Stimulated activated memory B cell treated with anti-CD40 and anti-IgM and Interleukin-4, amounts not matched to agents 10 μg/mL and 1 μg/mL and 100 μg/mL, for 72 hours (primary cell): Measurements from ENCODE around the gene MAML3.

Experiments
- ATAC-seq: fragments of 150-1000 bp; cut with Tn5 transposase; 2 replicates; pipeline ENCODE4 v1.10.0; 2021
- H3K27ac Mint-ChIP-seq: one replicate; pipeline ENCODE4 v1.8.0; 2022; ENCODE audit warnings: mild to moderate bottlenecking, mixed read lengths
- H3K27me3 Mint-ChIP-seq: one replicate; pipeline ENCODE4 v1.8.0; 2022; ENCODE audit warnings: mixed read lengths
- H3K36me3 Mint-ChIP-seq: one replicate; pipeline ENCODE4 v1.8.0; 2022; ENCODE audit warnings: mixed read lengths
- H3K4me1 Mint-ChIP-seq: one replicate; pipeline ENCODE4 v1.8.0; 2022; ENCODE audit warnings: mixed read lengths
- H3K4me3 Mint-ChIP-seq: one replicate; pipeline ENCODE4 v1.8.0; 2022; ENCODE audit warnings: mild to moderate bottlenecking, moderate library complexity, mixed read lengths
- H3K9me3 Mint-ChIP-seq: one replicate; pipeline ENCODE4 v1.8.0; 2022; ENCODE audit warnings: mixed read lengths

Gene MAML3

GRCh38 chr4:140089216-140089615, 64.8 kb downstream of the MAML3 start:
- Mint-ChIP-seq H3K4me1 (no peaks in the 10 kb centered on the region), H3K4me3 (no peak overlapping the region), H3K36me3 (no peaks in the 10 kb centered on the region), H3K27ac (no peak overlapping the region), H3K9me3 (no peaks in the 10 kb centered on the region), H3K27me3 (peaks cover 32% of the 10 kb centered on the region)
- no peak for ATAC-seq

- no peak for ATAC-seq
- H3K4me1 Mint-ChIP-seq, result no peaks in the 10 kb centered on the region
- H3K9me3 Mint-ChIP-seq, result no peaks in the 10 kb centered on the region
- peaks cover 32% of the 10 kb centered on the region for H3K27me3 Mint-ChIP-seq
- no peak overlapping the region for H3K4me3 Mint-ChIP-seq
- no peaks in the 10 kb centered on the region for H3K36me3 Mint-ChIP-seq
- H3K27ac Mint-ChIP-seq, result no peak overlapping the region
Observed at GRCh38 chr4:140088323-140088967, 65.5 kb downstream of the MAML3 start.

- H3K4me1 Mint-ChIP-seq, result no peaks in the 10 kb centered on the region
- no peak overlapping the region for H3K4me3 Mint-ChIP-seq
- H3K36me3 Mint-ChIP-seq, result no peaks in the 10 kb centered on the region
- H3K27ac Mint-ChIP-seq, result no peak overlapping the region
- H3K9me3 Mint-ChIP-seq, result no peaks in the 10 kb centered on the region
- H3K27me3 Mint-ChIP-seq, result peaks cover 24% of the 10 kb centered on the region
- ATAC-seq, result no peak
Observed at GRCh38 chr4:140085881-140086280, 68.1 kb downstream of the MAML3 start.

- Mint-ChIP-seq H3K27me3 (peaks cover 24% of the 10 kb centered on the region), H3K4me1 (no peaks in the 10 kb centered on the region), H3K36me3 (no peaks in the 10 kb centered on the region), H3K4me3 (no peak overlapping the region), H3K9me3 (no peaks in the 10 kb centered on the region), H3K27ac (no peak overlapping the region)
- ATAC-seq, result no peak
Observed at GRCh38 chr4:140085062-140085622, 68.8 kb downstream of the MAML3 start.

GRCh38 chr4:140084385-140084784, 69.6 kb downstream of the MAML3 start:
- peaks cover 18% of the 10 kb centered on the region for H3K27me3 Mint-ChIP-seq
- H3K36me3 Mint-ChIP-seq, result no peaks in the 10 kb centered on the region
- H3K27ac Mint-ChIP-seq, result no peak overlapping the region
- H3K9me3 Mint-ChIP-seq, result no peaks in the 10 kb centered on the region
- H3K4me1 Mint-ChIP-seq, result no peaks in the 10 kb centered on the region
- ATAC-seq, result no peak
- no peak overlapping the region for H3K4me3 Mint-ChIP-seq

- Mint-ChIP-seq H3K4me1 (no peaks in the 10 kb centered on the region), H3K27me3 (peaks cover 14% of the 10 kb centered on the region), H3K4me3 (no peak overlapping the region), H3K36me3 (no peaks in the 10 kb centered on the region), H3K9me3 (no peaks in the 10 kb centered on the region), H3K27ac (no peak overlapping the region)
- no peak for ATAC-seq
Observed at GRCh38 chr4:140082391-140082755, 71.6 kb downstream of the MAML3 start.

GRCh38 chr4:140081641-140082390, 72.2 kb downstream of the MAML3 start:
- Mint-ChIP-seq H3K4me3 (no peak overlapping the region), H3K36me3 (no peaks in the 10 kb centered on the region), H3K4me1 (no peaks in the 10 kb centered on the region), H3K9me3 (no peaks in the 10 kb centered on the region), H3K27me3 (peaks cover 19% of the 10 kb centered on the region), H3K27ac (no peak overlapping the region)
- no peak for ATAC-seq

- H3K27ac Mint-ChIP-seq, result no peak overlapping the region
- peaks cover 18% of the 10 kb centered on the region for H3K27me3 Mint-ChIP-seq
- no peaks in the 10 kb centered on the region for H3K9me3 Mint-ChIP-seq
- no peaks in the 10 kb centered on the region for H3K36me3 Mint-ChIP-seq
- H3K4me3 Mint-ChIP-seq, result no peak overlapping the region
- no peaks in the 10 kb centered on the region for H3K4me1 Mint-ChIP-seq
- ATAC-seq, result no peak
Observed at GRCh38 chr4:140080883-140081282, 73.1 kb downstream of the MAML3 start.

- peaks cover 24% of the 10 kb centered on the region for H3K27me3 Mint-ChIP-seq
- H3K27ac Mint-ChIP-seq, result no peak overlapping the region
- H3K4me1 Mint-ChIP-seq, result no peaks in the 10 kb centered on the region
- ATAC-seq, result no peak
- H3K36me3 Mint-ChIP-seq, result no peaks in the 10 kb centered on the region
- H3K9me3 Mint-ChIP-seq, result no peaks in the 10 kb centered on the region
- no peak overlapping the region for H3K4me3 Mint-ChIP-seq
Observed at GRCh38 chr4:140078366-140078765, 75.6 kb downstream of the MAML3 start.

GRCh38 chr4:140076307-140076706, 77.7 kb downstream of the MAML3 start:
- Mint-ChIP-seq H3K27ac (no peak overlapping the region), H3K36me3 (no peaks in the 10 kb centered on the region), H3K27me3 (peaks cover 39% of the 10 kb centered on the region), H3K9me3 (no peaks in the 10 kb centered on the region), H3K4me3 (no peak overlapping the region), H3K4me1 (peaks cover 8% of the 10 kb centered on the region)
- ATAC-seq, result no peak

GRCh38 chr4:140071806-140072205, 82.2 kb downstream of the MAML3 start:
- Mint-ChIP-seq H3K36me3 (no peaks in the 10 kb centered on the region), H3K4me1 (peaks cover 18% of the 10 kb centered on the region), H3K9me3 (no peaks in the 10 kb centered on the region), H3K4me3 (no peak overlapping the region), H3K27ac (no peak overlapping the region), H3K27me3 (peaks cover 69% of the 10 kb centered on the region)
- ATAC-seq, result peak; percentile 74

- H3K9me3 Mint-ChIP-seq, result no peaks in the 10 kb centered on the region
- no peaks in the 10 kb centered on the region for H3K36me3 Mint-ChIP-seq
- H3K27ac Mint-ChIP-seq, result no peak overlapping the region
- ATAC-seq, result no peak
- H3K27me3 Mint-ChIP-seq, result peaks cover 65% of the 10 kb centered on the region
- H3K4me1 Mint-ChIP-seq, result peaks cover 18% of the 10 kb centered on the region
- no peak overlapping the region for H3K4me3 Mint-ChIP-seq
Observed at GRCh38 chr4:140070973-140071372, 83.0 kb downstream of the MAML3 start.

- Mint-ChIP-seq H3K36me3 (no peaks in the 10 kb centered on the region), H3K27me3 (peaks cover 65% of the 10 kb centered on the region), H3K9me3 (no peaks in the 10 kb centered on the region), H3K4me1 (peaks cover 18% of the 10 kb centered on the region), H3K4me3 (no peak overlapping the region), H3K27ac (no peak overlapping the region)
- ATAC-seq, result no peak
Observed at GRCh38 chr4:140070366-140070765, 83.6 kb downstream of the MAML3 start.

- Mint-ChIP-seq H3K9me3 (no peaks in the 10 kb centered on the region), H3K4me3 (no peak overlapping the region), H3K27ac (no peak overlapping the region), H3K27me3 (peaks cover 62% of the 10 kb centered on the region), H3K36me3 (no peaks in the 10 kb centered on the region), H3K4me1 (peaks cover 18% of the 10 kb centered on the region)
- ATAC-seq, result no peak
Observed at GRCh38 chr4:140069066-140069465, 84.9 kb downstream of the MAML3 start.

GRCh38 chr4:140068271-140068670, 85.7 kb downstream of the MAML3 start:
- H3K27me3 Mint-ChIP-seq, result peaks cover 54% of the 10 kb centered on the region
- no peaks in the 10 kb centered on the region for H3K36me3 Mint-ChIP-seq
- peaks cover 18% of the 10 kb centered on the region for H3K4me1 Mint-ChIP-seq
- no peak for ATAC-seq
- no peaks in the 10 kb centered on the region for H3K9me3 Mint-ChIP-seq
- H3K27ac Mint-ChIP-seq, result no peak overlapping the region
- no peak overlapping the region for H3K4me3 Mint-ChIP-seq
